NK-92 (cell line): ENCODE data around the gene SLC5A10.

Experiments used
- DNase-seq: peaks from one replicate; lab custom pipeline; 2025; ENCODE audit not compliant: unreplicated experiment; lab: John Stamatoyannopoulos, UW

The SLC5A10 gene

DNA sequence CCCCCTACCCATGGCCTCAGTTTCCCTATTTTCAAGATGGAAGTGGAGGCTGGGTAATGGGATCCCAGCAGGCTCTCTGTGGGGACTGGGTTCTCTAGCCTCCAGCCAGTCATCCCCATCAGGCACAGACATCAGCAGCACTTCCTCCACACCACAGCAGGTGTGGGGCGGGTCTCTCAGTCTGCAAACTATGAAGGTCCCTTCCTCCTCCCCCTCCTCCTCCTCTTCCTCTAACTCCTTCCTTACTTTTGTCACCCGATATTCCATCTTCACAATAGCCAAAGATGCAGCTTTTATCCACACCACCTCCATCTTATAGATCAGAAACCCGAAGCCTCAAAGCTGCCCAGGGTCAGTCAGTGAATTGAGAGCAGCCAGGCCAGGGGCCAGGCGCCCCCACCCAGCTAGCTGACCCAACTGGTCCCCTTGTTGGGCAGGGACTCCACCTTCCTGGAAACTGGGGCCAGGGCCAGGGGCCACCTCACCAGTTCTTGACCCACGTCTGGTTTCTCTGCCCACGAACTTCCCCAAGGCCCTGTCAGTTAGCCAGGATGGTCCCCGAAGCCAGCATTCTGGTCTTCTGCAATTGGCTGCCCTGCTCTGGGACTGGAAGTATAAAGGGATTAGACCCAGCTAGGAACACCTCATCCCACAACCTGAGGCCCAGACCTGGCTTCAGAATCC lies 50.1 kb downstream of the SLC5A10 start:
- no peak for DNase-seq

DNA sequence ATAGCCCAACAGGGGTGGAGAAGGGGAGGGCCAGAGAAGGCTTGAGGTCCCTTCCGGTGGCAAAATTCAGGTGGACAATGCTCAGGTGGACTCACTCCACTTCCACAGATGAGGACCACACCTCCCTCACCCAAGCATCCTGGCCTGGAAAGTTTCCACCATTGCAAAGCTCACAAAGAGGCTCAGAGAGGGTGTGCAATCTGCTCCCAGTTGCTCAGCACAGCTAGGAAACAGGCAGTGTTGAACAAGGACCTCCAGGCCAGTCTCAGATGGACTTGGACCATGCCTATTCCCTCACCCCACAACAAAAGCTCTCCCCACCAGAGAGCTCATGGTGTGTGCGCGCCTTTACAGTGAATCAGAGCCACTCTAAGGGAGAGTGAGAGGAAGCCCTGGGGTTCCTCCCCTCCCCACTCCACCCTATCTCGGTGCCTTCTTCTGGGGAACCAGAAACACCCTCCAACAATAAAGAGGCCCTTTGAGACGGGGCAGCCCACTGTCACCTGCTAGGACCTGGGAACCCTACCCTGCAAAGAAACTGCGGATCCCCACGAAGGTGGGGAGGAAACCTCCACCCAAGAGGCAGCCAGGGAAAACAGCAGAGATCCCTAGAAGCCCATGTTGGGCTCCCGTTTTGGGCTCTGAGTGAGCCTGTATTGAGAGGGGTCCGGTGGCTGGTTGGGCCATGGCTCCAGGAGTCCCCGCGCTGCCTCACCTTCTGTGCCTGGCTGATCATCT lies 51.0 kb downstream of the SLC5A10 start:
- DNase-seq, result no peak

DNA sequence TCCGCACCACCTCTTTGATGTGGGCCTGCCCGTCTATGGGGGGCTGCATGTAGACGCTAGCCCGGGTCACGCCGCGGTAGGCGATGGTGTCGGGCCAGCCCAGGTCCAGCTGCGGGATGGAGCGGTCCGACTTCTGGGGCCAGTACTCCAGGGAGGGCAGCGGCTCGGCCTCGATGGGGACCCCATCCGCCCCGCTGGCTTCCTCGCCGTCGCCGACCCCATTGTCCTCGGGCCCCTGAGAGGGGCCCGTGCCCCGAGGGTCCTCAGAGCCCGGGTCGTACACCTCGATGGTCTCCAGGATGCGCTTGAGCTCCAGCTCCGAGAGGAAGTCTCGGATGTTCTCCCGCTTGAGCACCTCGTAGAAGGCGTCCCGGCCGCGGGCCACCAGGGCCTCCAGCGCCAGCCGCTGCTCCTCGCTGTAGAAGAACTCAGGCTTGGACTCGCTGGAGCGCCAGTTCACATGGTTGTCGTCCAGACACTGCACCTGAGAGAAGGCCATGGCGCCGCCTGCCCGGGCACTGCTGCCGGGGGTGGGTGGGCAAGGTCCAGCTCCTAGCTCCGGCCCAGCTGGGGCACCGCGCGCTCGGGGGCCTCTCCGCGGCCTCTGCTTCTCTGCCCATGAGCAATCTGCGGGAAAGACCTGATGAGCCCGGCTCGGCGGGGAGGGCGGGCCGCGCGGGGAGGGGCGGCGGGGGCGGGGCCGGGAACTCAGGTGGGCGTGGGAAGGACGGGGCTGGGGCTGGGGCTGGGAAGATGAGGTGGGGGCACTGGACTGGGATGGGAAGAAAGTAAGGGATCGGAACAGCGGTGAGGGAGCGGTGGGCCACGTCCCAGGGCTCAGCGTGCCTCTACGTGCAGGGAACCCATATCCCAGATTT lies 51.8 kb downstream of the SLC5A10 start:
- DNase-seq, result no peak

DNA sequence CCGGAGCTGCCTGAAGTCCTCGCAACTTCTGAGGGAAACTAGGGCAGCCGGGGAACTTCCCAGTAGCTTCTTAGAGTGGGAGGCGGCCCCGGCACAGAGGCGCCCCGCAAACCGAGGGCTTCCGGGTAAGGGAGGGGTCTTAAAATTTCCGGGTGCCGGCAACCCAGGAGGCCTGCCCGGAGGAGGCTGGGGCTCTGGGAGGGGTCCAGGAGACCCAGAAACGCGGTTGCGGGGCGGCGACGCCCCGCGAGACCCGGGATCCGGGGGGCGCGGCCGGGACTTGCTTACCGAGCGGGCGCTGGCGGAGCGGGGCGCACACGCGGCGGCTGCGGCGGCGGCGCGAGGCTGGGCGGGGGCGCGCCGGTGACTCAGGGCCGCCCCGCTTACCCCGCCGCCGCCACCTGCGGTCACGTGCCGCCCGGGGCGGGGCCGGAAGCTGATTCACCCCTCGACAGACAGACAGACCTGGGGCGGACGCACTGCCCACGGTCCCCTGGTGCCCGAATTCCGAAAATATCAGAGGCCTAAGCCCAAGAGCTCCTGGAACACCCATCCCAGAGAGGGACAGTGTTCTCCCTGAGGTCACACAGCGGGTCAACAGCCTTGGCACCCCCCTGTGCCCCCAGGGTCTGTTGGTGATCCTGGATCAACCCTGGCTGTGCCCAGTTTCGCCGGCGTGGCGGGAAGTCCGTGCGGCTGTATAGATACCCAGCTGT lies 52.6 kb downstream of the SLC5A10 start, which contains the start of gene FAM83G:
TSS of gene FAM83G (minus strand) at position 344 of the 716 bp plus-strand sequence. CDS start 723 bp downstream, outside the sequence.
- DNase-seq, result no peak

DNA sequence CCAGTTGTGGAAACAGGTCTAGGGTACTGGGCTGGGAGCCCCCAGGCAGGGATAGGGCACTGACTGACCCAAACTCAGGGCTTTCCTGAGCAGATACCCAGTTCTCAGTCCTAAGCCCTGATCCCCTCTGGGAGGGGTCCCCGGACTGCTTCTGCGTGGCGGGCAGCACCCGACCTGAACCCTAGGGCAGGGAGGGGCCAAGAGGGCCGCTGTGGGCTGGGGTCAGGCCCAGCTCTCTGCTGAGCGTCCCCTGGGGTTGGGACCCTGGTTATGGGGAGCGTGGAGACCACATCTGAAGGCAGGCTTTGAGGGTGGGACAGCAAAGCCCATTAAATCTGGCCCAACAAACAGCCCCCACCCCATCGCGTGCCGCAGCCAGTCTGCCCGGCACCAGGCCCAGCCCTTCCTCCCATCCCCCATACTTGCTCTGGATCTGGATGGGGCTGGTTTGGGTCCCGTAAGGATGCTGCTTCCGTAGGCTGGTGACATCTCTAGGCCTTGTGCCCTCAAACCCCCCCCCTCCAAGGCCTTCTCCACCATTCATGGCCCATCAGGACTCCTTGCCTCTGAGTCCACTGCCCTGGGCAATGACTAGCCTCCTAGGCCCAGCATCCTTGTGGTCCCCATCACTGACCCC lies 53.3 kb downstream of the SLC5A10 start:
- no peak for DNase-seq

DNA sequence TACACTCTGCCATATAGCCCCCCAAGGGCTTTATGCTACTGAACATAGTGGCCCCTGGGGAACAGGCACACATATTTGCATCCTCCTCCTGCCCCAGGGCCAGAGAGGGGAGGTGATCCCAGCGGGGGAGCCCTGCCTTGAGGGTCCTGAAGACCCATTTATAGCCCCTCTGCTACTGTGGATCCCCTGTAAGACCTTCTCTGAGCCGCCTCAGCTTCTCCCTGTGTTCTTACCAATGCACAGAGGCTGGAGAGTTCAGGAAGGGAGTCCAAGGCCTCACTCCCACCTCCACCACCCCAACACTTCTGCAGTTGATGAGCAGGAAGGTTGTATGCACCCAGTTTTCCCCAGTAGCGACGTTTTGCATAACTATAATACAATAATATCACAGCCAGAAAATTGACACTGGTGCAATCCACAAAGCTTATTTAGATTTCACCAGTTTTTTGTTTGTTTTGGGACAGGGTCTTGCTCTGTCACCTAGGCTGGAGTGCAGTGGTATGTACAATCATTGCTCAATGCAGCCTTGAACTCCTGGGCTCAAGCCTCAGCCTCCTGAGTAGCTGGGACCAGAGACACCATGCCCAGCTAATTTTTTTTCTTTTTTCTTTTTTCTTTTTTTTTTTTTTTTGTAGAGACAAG lies 53.9 kb downstream of the SLC5A10 start:
- no peak for DNase-seq

DNA sequence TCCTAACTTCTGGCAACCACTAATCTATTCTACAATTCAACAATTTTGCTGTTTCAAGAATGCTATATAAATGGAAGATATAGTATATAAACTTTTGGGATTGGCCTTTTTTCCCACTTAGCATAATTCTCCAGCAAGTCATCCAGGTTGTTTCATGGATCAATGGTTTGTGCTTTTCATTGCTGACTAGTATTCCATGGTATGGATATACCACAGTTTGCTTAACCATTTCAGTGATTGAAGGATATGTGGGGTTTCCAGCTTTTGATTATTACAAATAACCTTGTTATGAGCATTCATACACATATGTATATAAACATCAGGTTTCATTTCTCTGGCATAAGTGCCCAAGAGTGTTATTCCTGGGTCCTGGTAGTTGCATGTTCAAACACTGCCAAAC lies 54.7 kb downstream of the SLC5A10 start:
- no peak for DNase-seq

DNA sequence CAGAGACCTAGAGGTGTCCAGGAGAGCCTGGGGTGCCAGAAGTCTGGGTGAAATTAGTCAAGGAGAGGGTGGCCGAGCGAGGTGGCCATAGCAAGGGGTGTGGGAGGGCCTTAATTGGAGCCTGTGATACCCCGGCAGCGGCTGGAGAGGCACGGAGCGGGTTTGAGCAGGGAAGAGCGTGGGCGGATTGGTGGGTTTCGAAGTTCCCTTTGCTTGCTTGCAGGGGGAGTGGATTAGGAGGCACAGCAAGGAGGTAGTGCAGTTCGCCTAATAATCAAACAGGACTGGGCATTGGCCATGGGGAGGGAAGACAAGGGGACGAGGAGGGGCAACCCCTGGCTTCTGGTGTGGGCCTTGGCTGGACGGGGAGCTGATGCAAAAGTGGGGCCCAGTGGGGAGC lies 58.0 kb downstream of the SLC5A10 start:
- DNase-seq, result no peak

DNA sequence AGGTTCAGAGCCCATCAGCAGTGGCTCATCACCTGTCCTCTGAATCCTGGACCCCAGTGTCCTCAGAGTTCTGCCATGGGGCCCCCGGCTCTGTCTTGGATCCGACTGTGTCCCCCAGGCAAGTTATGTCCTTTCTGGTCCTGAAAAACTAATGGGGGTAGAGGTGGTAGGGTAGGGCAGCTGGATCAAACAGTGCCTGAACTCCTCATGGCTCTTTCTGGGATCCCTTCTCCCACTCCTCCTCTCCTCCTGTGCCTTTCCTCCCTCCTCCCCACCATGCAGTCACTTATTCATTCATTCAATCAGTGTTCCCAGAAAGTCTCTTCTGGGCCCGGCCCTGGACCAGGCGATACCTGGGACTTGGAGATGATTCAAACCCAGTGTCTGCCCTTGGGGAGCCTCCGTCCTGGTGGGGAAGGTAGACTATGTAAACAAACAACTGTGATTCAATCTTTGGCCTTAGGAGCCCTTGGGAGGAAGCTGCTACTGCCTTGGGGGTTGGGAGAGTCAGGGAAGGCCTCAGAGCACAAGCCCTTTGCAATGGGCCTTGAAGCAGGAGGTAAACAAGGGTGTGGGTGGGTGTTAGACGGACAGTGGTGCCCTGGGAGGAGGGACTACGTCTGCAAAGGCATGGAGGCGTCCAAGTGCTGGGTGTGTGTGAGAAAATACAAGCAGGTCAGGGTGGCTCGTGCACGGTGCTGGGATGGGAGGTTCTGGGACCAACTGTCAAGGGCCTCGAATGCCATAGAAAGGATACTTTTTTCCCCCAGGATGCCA lies 59.0 kb downstream of the SLC5A10 start:
- DNase-seq, result no peak

DNA sequence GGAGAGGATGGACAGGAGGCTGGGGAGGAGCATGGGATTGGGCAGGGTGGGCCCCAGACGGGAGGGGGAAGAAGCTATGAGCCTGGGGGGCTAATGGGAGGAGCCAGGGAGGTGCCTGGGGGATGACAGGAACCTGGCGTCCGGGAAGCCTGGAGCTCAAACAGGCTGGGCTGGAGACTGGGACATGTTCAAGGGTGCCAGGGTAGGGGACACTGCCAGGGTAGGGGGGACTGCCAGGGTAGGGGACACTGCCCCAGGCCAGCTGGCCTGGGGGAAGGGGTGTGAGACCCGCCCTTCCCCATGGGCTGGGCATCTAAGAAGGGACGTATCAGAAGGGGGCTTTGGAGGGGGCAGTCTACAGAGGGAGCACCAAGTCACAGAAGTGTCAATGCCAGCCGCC lies 59.6 kb downstream of the SLC5A10 start:
- no peak for DNase-seq

DNA sequence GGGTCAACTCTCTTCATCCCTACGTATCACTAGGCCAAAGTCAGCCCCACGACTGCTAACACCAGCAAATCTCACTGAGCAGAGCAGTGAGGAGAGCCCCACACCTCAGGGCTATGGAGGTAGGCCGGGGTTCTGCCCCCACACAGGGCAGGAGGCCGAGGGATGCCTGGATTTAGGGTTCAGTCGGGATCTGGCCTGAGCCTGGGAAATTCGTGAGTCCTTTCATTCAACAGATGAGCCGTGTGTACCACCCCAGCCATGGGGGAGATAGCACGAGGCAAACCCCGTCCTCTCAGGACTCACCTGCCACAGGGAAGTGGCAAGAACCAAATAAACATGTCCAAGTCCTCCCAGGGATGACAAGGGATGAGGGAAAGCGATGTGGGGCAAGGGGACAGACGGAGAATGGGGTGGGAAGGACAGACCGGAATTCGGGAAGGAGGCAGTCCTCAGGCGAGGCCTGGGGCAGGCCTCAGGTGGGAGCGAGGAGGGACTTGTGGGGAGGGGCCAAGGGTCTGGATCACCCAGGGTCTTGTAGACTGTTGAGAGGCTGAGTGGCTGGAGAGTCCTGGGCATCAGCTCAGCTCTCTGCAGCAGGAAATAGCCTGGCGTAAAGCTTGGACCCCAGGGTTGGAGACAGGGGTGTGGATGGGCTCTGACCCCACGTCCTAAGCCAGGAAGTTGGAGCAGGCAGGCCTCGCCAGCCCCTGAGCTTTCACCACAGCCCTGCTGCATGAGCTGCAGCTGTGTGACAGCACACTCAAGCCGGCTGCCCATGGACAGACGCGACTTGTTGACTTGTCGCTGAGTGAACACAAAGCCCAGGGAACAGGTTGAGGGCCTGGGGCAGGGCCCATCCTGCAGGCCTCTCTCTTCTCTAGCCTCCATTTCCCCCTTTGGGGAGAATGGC lies 60.5 kb downstream of the SLC5A10 start:
- no peak for DNase-seq

DNA sequence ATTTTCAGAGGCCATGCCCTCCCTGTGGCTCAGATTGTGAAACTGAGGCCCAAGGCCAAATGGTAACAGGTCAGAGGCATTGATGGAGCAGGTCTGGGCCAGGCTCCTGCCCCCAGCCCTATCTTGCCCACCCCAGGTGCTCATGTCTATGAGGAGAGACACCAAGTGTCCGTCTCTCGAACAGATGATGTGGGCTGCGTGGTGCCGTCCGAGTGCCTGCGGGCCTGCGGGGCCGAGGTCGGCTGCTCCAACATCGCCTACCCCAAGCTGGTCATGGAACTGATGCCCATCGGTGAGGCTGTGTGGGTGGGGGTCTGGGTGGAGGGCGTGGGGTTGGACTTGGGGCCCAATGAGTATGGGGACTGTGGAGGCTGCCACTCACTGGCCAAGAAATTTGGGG lies 61.3 kb downstream of the SLC5A10 start:
- DNase-seq, result no peak

DNA sequence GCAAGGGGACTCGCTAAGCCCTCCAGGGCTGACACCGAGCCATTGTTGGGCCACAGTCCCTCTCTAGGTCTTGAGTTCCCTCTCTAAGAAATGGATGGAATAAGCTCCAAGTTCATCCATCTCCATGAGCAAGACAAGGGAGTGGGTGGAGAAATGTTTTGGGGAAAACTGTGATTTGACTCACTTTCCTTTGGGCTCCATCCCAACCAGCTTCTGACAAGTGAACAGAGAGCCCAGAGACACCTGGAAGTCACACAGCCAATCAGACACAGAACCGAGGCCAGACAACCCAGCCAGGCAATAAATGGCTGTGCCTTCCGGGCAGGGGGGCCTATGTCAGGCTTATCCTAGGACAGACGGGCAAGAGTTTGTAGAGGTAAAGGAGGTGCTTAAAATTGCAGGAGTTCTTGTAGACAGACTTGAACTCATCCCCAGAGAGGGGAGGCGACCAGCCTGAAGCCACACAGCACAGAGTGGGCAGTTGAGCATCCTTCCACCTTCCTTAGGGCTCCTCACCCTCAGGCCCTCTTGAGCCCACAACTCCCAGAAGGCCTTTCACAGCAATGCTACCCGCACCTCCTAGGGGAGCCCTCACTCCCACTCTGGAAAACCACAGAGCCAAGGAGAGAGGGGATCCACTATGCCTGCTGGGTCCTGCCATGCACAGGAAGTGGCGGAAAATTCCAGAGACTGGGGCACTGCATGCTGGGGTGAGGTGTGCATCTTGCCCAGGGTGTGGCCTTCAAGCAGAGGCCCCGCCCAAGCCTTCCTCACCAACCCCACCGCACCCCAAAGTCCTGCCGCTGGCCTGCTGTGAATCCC lies 62.1 kb downstream of the SLC5A10 start:
- DNase-seq, result no peak

DNA sequence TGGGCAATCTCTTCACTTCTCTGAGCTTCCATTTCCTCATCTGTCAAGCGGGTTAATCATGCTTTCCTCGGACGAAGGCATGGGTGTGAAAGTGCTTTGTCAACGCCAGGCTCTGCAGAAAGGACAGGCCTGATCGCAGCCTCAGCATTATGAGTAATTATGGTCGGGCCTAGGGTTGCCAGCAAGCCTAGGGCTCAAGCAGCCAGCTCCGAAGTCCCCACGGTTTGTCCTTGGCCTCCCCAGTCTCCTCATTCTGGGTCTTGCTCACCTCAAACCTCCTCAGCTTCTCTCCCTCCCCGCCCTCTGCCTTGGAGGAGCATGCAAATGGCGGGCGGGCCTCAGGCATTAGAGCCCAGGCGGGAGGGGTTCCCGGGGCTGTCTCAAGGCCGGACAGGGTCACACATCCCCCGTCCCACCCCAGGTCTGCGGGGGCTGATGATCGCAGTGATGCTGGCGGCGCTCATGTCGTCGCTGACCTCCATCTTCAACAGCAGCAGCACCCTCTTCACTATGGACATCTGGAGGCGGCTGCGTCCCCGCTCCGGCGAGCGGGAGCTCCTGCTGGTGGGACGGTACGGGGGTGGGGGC lies 62.8 kb downstream of the SLC5A10 start:
- no peak for DNase-seq

DNA sequence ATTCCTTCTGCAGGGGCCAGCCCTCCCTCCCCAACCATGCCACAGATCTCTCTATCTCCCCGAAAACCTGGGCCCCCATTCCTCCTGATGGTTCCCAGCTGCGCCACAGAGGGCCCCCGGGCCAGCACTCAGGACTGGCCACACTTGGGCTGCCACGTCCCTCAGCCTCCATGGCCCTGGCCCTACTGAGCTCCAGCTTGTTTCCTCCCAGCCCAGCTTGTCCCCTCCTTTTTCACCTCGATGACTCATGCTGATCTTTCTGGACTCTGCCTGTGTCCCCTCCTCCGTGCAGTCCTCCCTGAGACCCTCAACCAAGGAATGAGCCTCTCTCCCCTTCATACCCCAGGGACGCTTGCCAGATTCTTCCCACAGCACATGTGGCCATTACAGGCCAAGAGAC lies 63.5 kb downstream of the SLC5A10 start:
- no peak for DNase-seq

DNA sequence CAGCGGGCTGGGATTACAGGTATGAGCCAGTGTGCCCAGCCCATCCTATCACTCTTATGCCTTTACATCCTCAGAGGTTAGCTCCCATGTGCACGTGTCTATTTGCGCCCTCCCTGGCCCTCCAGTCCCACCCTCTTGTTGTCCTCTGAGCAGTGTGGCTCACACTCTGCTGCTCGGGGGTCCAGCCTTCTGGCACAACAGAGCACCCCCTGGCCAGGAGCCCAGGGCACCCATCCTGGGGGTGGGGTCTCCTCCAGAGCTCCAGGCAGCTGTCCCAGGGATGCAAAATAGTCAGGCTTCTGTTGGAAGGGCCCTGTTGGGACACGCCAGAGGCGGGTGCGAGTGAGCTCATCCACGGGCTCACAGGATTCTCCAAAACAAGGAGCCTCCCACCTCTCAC lies 64.3 kb downstream of the SLC5A10 start:
- DNase-seq, result no peak

DNA sequence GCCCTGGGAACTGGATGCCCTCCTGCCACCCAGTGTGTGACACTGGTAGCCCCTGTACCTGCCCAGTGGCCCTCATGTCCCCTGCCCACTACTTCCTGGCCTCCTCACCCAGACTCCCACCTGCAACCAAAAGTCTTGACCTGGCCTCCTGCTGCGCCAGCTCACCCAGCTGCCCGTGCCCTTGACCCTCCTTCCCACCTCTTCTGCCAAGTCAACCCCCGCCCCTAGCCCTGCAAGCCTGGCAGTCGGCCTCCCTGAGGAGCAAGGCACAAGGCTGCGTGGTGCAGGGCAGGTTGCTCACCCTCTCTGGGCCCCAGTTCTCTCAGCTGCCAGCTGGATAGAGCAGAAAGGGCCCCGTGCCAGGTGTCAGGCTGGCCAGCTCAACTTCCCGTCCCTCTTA lies 64.9 kb downstream of the SLC5A10 start:
- no peak for DNase-seq
